GM23248 (cell line): ENCODE measurements around the gene FAM83D.

Experiments used
- EZH2 ChIP-seq: fragments of 200-600 bp; sonication (generic); IDR thresholded peaks from 2 replicates; pipeline ENCODE4 v1.6.1; 2018; ENCODE audit warnings: antibody characterized with exemption, mild to moderate bottlenecking; ENCODE audit not compliant: insufficient read depth, poor library complexity, severe bottlenecking
- EZH2phosphoT487 ChIP-seq: fragments of 200-600 bp; sonication (generic); IDR thresholded peaks from 2 replicates; pipeline ENCODE4 v1.6.1; 2018; ENCODE audit warnings: antibody characterized with exemption, moderate library complexity, mild to moderate bottlenecking, low read depth; ENCODE audit not compliant: insufficient read depth

DNA sequence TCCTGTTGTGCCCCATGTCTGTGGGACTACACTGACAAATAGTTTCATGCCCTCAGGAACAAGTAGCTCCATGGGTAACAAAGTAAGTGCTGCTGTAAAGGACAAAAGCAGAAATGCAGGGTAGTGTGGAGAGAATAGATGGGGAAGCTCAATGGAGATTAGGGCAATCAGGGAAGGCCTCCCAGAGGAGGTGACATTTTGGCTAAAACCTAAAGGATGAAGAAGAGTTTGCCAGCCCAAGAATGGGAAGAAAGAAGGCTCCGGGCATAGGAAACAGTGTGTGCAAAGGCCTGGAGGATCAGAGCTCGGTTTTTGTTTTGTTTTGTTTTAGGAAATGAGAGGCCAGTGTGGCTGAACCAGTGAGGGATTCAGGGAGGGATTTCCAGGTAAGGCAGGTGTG, 43.6 kb upstream of the FAM83D start:
- TF ChIP-seq EZH2 = no peak
- TF ChIP-seq EZH2phosphoT487 = no peak
